ENCODE data around the gene LPCAT4.

The LPCAT4 gene

DNA sequence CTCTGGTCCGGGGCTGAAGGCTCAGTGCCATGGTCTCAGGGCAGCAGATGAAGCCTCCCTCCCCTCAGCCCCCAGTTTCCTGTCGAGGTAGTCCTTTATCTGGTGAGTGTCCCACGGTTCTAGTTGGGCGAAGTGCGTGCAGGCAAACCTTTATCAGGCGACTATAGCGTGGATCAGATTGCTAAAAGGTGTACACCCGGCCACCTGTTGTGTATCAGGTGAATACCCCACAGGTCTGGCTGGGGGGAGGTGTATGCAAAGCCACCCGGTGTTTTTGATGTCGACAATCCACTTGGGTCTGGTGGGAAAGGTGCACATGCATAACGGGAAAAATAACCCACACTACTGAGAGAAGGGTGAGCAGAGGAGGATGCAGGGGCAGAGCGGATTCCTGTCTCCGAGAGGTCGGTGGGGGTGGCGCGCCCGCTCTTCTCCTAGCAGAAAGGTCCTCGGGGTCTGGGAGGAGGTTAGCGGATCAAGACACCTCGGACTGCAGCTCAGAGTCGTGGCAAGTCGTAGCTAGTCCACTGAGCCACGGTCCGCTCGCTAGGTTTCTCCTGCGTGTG, 29.9 kb downstream of the LPCAT4 start:
- ATAC-seq (no peak), DNase-seq (no peak)

DNA sequence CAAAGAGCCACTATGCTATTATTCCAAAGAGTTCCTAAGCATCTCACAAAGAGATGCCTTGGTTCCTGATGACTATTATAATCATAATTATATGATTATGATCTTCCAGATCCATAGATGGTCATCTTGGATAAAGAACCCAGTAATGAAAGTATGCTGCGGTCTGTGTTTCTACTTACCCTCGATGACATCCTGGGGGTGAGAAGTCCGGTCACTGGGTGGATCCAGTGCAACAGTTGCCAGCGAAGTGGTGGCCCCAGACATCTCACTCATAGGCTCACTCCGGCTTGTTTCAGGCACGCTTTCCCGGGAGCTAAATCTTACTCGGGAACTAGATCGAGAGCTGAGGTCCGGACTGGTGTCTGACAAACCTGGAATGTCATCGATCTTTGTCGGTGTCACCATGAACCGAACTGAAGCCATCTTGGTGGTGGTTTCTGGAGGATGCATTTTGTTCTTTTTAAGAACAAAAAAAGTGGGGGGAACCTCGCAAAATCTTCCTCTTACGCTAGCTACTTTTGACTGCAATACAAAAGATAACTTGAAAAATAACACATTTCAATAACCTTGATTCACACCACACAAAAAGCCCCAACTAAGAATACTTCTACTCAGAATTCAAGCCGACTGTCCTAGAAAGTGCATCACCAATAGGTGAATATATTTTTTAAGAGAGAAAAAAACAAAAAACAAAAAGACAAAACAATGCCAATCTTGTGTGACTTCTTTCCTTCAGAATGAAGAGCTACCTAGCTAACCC, 30.6 kb downstream of the LPCAT4 start:
- DNase-seq: no peak

DNA sequence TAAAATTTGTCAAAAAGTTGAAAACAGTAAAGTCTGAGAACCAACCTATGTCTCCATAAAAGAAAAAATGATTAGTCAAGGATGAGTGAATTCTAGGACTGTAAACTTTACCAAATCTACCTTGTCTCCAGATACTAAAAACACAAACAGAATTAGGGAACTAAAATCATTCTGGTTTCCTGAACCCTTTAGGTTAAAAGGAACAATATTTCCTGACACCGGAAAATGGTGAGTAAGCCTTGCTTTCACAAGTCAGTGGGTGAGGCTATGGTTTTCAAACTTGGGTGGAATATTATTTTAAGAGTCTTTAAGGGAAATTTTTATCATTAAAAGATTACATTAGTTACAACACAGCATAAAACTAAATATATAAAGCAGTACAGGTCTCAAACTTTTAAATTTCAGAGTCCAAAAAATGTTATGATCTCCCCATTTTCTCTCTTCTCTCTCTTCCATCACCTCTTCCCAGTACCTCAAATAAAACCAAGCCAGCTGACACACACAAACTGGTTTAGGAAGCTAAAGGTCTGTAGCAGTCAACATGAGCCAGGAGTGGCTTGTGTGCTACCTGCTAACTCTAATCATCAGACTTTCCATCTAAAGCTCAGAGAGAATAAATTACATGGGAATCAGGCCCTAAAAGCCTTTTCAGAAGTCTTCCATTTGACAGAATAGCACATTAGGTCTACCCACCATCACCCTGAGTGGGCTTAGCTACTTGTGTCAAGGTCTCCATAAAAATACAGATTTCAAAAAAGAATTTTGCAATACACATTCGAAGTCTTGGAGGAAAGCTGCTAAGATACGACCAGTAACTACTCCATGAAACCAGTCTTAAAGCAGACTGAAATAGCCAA, 31.6 kb downstream of the LPCAT4 start:
- ATAC-seq (peak; percentile 11), DNase-seq (no peak)

More for the DNA sequence above, 30.6 kb downstream of the LPCAT4 start:
- no peak for ATAC-seq

DNA sequence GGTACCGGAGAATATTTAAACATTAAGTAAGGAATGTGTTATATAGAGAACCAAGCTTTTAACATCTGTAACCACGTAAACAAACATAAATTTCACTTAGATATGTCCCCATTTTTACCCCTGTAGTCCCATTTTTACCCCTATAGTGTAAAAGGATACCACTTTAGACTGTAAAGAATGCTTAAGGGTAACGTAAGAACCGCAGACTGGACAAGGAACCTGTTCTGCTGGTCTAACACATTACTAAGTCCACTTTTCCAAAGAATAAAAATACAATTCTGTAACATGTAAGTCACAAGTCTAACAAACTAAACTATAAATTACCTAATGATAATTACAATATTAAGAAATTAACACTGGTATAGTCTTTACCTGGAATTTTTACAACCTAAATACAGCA, 32.3 kb downstream of the LPCAT4 start:
- no peak for DNase-seq
- no peak for ATAC-seq

DNA sequence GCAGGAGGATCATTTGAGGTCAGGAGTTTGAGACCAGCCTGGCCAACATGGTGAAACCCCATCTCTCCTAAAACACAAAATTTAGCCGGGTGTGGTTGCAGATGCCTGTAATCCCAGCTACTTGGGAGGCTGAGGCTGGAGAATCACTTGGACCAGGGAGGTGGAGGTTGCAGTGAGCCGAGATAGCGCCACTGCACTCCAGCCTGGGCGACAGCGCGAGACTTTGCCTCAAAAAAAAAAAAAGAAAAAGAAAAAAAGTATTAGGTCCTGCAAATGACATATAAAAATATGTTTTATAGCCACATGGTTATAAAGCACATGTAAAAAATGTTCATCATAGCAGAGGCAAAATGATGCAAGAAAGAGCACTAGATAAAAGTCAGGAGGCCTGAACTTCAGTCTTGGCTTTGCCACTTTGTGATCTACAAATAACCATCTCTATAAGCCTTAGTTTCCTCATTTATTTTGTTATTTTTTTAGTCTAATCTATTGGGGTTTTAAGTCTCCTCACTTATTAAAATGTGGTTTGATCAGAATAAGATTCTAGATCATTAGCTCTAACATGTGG, 34.4 kb downstream of the LPCAT4 start:
- DNase-seq: no peak
- no peak for ATAC-seq

DNA sequence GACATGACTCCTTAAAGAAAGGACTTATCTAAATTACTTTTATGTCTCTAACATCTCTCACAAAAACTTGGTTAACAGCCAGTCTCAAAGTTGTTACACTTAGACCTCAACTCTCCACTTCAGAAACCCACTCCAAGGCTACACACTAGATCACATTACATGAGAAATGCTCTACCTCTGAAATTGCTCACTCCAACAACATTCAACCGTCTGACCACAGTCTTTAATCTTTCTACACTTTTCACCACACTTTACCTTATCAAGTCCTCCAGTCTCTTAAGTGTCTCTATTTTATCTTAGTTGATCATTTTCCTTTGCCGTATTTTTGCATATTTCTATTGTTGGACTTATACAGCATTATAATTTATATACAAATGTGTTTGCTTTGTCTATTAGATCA, 35.2 kb downstream of the LPCAT4 start:
- peak; percentile 67 for ATAC-seq

DNA sequence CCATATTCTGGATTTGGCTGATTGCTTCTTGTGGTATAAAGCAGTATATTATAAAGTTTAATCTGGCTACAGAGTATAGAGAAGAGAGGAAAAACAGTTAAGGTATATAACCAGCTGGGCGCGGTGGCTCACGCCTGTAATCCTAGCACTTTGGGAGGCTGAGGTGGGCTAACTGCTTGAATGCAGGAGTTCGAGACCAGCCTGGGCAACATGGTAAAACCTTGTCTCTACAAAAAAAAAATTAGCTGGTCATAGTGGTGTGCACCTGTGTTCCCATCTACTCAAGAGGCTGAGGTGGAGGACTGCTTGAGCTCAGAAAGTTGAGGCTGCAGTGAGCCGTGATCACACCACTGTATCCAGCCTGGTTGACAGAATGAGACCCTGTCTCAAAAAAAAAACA, 36.7 kb downstream of the LPCAT4 start:
- no peak for DNase-seq

More for the DNA sequence above, 35.2 kb downstream of the LPCAT4 start:
- DNase-seq: no peak

DNA sequence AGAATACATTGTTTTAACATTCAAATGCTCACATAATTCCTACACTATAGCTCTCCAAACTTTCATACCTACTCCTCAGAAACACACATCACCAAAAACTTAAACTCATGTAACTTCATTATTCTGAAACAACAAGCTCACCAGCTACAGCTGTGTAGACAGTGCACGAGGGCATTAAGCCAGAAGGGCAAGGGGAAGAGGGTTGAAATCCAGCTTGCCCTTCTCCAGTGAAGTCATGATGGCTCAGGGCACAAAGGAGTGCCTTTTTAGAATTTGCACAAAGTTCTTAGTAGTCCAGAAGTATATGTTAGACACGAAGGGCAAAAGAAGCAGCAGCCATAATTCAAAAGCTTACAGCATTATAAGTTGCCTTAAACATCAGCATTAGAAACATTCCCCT, 38.0 kb downstream of the LPCAT4 start:
- ATAC-seq (no peak), DNase-seq (no peak)

More for the DNA sequence above, 36.7 kb downstream of the LPCAT4 start:
- no peak for ATAC-seq

DNA sequence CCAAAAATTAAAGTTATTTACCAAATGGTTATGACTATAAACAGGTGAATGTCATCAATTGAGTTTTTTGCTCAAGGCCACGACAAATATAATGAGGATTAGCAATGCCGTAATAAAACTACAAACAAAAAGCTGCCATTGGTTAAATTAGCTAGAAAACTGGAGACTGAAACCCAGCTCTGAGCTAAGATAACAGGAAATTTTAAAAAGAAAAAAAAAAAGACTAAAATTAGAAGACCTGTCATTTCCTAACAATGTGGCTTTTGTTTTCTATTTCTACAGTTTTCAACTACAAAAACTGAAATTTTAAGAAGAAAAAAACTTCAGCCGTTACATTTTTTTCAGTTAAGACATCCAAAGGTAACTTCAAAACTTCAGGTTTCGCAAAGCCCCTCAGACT, 39.1 kb downstream of the LPCAT4 start:
- no peak for ATAC-seq
- DNase-seq: no peak

DNA sequence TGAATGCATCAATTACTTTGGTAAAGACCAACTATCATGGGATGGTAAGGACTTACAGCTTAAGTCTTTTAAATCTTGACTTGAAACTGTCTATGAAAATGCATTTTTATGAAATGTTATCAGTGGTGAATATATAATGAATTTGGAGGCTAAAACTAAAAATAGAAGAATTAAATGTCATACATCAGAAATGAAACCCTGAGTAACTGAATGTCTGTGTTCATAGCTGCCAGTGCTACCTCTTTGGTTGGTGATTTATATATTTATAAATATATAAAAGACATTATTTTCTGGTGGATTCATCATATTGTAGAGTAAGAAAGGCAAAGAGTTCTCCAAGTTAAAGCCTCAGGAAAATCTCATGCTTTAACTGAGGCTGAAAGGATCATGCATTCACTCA, 41.6 kb downstream of the LPCAT4 start:
- no peak for ATAC-seq
- no peak for DNase-seq

DNA sequence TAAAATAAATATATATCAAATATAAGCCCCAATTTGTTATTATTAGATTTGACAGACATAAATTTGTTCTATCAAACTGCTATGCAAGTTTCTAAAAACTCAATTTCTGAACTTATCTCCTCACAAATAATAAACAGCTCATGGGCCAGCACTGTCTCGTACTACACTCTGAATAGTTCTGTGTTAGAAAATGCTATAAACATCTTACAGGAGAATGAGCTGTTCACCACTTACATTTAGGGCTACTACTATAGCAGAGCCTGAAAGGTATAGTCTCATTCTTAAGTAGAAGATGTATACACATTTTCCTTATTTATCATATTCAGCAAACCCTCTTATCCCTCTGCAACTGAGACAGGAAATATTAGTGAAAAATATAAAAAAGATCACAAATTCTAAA, 42.1 kb downstream of the LPCAT4 start:
- no peak for DNase-seq
- ATAC-seq: peak; percentile 40

DNA sequence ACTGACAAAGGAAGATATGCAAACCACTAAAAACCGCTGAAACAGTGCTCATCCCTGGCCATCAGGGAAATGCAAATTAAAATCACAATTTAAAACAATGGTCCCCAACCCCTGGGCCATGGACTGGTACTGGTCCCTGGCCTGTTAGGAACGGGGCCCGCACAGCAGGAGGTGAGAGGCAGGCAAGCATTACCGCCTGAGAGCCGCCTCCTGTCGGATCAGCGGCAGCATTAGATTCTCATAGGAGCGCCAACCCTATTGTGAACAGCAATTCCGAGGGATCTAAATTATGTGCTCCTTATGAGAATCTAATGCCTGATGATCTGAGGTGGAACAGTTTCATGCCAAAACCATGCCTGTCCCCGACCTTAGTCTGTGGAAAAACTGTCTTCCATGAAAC, 43.8 kb downstream of the LPCAT4 start:
- no peak for ATAC-seq
- DNase-seq: no peak

DNA sequence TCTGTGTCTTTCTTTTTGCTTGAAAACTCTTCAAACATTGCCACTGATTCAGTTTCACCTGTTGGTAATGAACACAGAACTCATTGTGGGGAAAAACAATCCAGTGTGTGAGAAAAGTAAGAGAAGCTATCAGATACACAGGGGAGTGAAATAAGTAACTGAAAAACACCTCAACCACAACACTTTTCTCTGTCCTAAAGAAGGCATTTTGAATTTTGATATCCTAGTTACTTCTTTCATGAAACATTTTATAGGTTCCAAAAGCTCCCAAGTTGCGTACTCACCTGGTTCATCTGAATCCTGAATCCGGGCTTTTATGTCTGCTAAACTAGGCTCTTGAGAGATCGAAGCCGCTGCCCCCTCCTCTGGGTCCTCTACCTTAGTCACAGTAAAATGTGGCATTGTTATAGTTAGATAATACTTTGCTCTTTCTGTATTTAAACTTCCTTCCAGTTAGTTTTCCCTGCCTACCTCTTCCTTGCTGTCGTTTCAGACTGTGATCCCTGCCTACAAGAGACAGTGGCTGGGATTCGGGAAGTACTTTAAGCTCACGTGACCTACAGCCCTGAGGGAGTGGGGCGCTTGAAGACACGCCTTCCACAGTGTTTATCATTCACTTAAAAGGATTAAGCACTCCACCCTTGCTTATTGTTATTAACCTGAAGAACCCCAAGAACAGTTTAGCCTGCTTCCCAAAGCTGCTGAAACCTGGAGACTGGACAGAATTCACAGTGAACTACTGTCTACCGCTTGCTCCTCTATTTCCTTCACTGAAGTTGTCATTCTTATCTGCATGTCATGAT, 48.5 kb downstream of the LPCAT4 start:
- DNase-seq (no peak), ATAC-seq (peak; percentile 65)

DNA sequence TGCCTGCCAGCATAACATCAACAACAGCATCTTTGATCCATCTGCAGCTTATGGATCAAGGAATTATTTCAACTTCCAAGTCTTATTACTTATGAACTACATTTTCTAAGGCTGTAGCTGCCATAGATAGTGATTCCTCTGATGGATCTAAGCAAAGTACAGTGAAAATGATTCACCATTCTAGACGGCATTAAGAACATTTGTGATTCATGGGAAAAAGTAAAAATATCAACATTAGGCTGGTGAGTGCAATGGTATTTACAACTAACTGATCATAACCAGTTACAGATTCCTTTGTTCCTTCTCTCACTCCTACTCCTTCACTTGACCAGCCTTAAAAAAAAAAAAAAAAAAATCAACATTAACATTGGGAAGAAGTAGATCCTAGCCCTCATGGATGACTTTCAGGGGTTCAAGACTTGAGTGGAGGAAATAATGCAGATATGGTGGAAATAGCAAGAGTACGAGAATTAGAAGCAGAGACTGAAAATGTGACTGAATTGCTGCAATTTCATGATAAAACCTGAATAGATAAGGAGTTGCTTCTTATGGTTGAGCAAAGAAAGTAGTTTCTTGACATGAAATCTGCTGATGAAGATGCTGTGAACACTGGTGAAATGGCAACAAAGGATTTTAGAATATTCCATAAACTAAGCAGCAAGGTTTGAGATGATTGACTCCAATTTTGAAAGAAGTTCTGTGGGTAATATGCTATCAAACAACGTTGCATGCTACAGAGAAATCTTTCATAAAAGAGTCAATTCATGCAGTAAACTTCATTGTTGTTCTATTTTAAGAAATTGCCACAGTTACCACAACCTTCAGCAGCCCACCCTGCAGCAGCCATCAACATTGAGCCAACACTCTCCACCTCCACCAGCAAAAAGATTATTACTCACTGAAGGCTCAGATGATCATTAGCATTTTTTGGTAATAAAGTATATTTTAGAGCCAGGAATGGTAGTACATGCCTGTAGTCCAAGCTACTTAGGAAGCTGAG, 52.2 kb downstream of the LPCAT4 start:
- no peak for DNase-seq
- no peak for ATAC-seq

DNA sequence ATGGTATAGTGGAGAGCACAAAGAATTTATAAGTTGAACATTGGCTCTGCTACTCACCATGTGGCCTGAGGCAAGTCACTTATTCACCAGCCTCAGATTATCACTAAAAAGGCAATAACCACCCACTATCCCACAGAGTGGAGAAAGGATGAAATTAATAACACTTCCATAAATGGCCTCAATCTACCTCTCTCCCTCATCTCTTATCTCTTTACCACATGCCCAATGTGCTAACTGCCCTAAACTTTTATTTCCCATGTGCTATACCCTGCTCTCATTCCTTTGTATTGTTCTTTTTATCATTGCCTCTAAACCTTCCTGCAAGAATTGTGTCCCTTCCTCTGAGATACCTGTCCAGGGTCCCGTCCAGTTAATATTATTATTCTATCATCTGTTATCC, 55.4 kb downstream of the LPCAT4 start:
- ATAC-seq: no peak
- DNase-seq: no peak

All from stimulated activated naive CD8-positive, alpha-beta T cell treated with anti-CD3 and anti-CD28 coated beads, Interleukin-15, Interleukin-2, amounts not matched to agents 100 U/mL and 50 U/mL, for 24 hours (primary cell).